Ovary (tissue), 9 donors: Measurements from ENCODE around the gene TNFRSF1A. TPM values are rescaled to one million over a fixed set of nuclear protein-coding genes. Genes with fewer than 3 reads are reported as not detected.

Experiments used
- DNase-seq, 5 donors: peaks; one replicate each; pipeline ENCODE4 v3.0.0-alpha.2; 2019 to 2020
- H3K27ac ChIP-seq, 2 donors: fragments of 200-600 bp; one replicate each; pipeline versions ENCODE4 v1.5.1 to v1.8.0; 2019 to 2022
- H3K27me3 ChIP-seq: fragments of 200-600 bp; one replicate; pipeline ENCODE4 v1.8.0; 2022
- H3K36me3 ChIP-seq: fragments of 200-600 bp; sonication (generic); one replicate; pipeline ENCODE4 v1.5.1; 2019
- H3K4me1 ChIP-seq: one replicate; pipeline ENCODE4 v1.8.1; 2013; ENCODE audit warnings: mild to moderate bottlenecking, moderate library complexity; ENCODE audit not compliant: insufficient read depth
- H3K4me3 ChIP-seq: fragments of 200-600 bp; sonication (generic); one replicate; pipeline ENCODE4 v1.5.1; 2017
- H3K9me3 ChIP-seq, 2 donors: fragments of 200-600 bp in 1 of 2; sonication (generic) in 1 of 2; one replicate each; pipeline versions ENCODE4 v1.5.1 to v1.8.1; 2013 to 2019; ENCODE audit warnings: mild to moderate bottlenecking in 1 of 2, moderate library complexity in 1 of 2
- EP300 ChIP-seq: sonication (generic); formaldehyde crosslinking; IDR thresholded peaks from one replicate; pipeline ENCODE4 v1.6.1; 2017; ENCODE audit warnings: antibody characterized with exemption
- POLR2A ChIP-seq: fragments of 450-650 bp; IDR thresholded peaks from one replicate; pipeline ENCODE4 v1.6.1; 2017; ENCODE audit warnings: antibody characterized with exemption, mild to moderate bottlenecking, moderate library complexity
- WGBS, 3 donors: extraction: QIAGEN DNeasy Blood & Tissue Kit in 1 of 3; methylation state at CpG; one replicate each; pipeline versions ENCODE4 v1.1.5 to v1.1.7; 2013 to 2017; 5-methylcytosine and 5-hydroxymethylcytosine counted together
- intact Hi-C, 4 donors: fragments of 100-400 bp; cut with DNase I; formaldehyde crosslinking; loops; one replicate each; pipeline versions ENCODE4 v1.11.0 to v1.15.1; 2022 to 2023
- polyA plus RNA-seq, 2 donors: library from polyadenylated mRNA; stranded (reverse); fragments of 200-250 nt in 1 of 2; fragments of 350-450 nt in 1 of 2; fragmentation: Illumina TruSeq in 1 of 2; extraction: RNeasy Lipid Tissue Mini Kit (QIAGEN cat#74804) in 1 of 2; gene quantifications; one replicate each; pipeline ENCODE4 v1.2.3, GENCODE V29; 2013 to 2014
- total RNA-seq, 7 donors: library from RNA; depleted of rRNA in 2 of 7; stranded (reverse); fragments of >200 nt in 2 of 7; fragmentation: NEBNext Ultra II Directional in 3 of 7; extraction: Animal tissue kit (Norgen Biotek cat#: 25700) in 3 of 7; gene quantifications; one replicate each; pipeline versions ENCODE4 v1.1.0 to v1.2.4, GENCODE V29; 2016 to 2023
- TF ChIP-seq, protein P1 (sequence below), 3 donors: fragments of 450-650 bp in 2 of 3; fragments of 200-600 bp in 1 of 3; IDR thresholded peaks; one replicate each; pipeline versions ENCODE4 v1.5.1 to v1.8.0; 2016 to 2022; ENCODE audit warnings: antibody characterized with exemption in 3 of 3, mild to moderate bottlenecking in 1 of 3
- donor health status: DM: no; HTN: no; CAD: no; lungs with moderate emphysema.
- donor health status: DM: no; HTN: no; CAD: no.
- donor health status: Bipolar disorder and iron deficiency.
- donor health status: DM: yes; HTN: yes; CAD: no.
- donor health status: DM: no; HTN: no; CAD: no.
- donor health status: DM: yes; HTN: yes; CAD: no.

TNFRSF1A gene
- total and polyA plus RNA-seq, 9 donors, result 92.8 to 274 (median 179) TPM

- DNase-seq, result no peak
- Histone ChIP-seq H3K9me3 (no peaks in the 10 kb centered on the region), H3K27me3 (no peaks in the 10 kb centered on the region), H3K4me1 (peaks cover 7% of the 10 kb centered on the region), H3K36me3 (no peaks in the 10 kb centered on the region), H3K27ac (no peak overlapping the region), H3K4me3 (no peak overlapping the region)
- WGBS, 3 donors, result 85 to 89% (median 89%) methylated on average over 4 of the region's 4 CpGs
- TF ChIP-seq POLR2A, result no peak
- TF ChIP-seq, protein P1, sequence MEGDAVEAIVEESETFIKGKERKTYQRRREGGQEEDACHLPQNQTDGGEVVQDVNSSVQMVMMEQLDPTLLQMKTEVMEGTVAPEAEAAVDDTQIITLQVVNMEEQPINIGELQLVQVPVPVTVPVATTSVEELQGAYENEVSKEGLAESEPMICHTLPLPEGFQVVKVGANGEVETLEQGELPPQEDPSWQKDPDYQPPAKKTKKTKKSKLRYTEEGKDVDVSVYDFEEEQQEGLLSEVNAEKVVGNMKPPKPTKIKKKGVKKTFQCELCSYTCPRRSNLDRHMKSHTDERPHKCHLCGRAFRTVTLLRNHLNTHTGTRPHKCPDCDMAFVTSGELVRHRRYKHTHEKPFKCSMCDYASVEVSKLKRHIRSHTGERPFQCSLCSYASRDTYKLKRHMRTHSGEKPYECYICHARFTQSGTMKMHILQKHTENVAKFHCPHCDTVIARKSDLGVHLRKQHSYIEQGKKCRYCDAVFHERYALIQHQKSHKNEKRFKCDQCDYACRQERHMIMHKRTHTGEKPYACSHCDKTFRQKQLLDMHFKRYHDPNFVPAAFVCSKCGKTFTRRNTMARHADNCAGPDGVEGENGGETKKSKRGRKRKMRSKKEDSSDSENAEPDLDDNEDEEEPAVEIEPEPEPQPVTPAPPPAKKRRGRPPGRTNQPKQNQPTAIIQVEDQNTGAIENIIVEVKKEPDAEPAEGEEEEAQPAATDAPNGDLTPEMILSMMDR (IDR thresholded peaks at IDR 0.05), result no peak
- TF ChIP-seq EP300, result no peak
- intact Hi-C loops, result loop anchor here in 1 of 4 donors (5.0 kb wide), 1 partner anchor 573 kb away; no protein-coding TSS in a partner anchor
Observed at GRCh38 chr12:6319446-6319845, 22.4 kb downstream of the TNFRSF1A start.

- intact Hi-C loops, result loop anchor here in 1 of 4 donors (5.0 kb wide), 1 partner anchor 574 kb away; no protein-coding TSS in a partner anchor
- DNase-seq, result no peak
- Histone ChIP-seq H3K36me3 (no peaks in the 10 kb centered on the region), H3K27me3 (no peaks in the 10 kb centered on the region), H3K27ac (no peak overlapping the region), H3K9me3 (no peaks in the 10 kb centered on the region), H3K4me3 (no peak overlapping the region), H3K4me1 (peaks cover under 1% of the 10 kb centered on the region)
- WGBS, 3 donors, result 59 to 79% (median 69%) methylated on average over 16 of the region's 16 CpGs
- no peak for TF ChIP-seq EP300
- no peak for TF ChIP-seq POLR2A
- TF ChIP-seq, protein P1 (IDR thresholded peaks at IDR 0.05), result no peak
Observed at GRCh38 chr12:6318440-6318879, 23.4 kb downstream of the TNFRSF1A start.

DNA sequence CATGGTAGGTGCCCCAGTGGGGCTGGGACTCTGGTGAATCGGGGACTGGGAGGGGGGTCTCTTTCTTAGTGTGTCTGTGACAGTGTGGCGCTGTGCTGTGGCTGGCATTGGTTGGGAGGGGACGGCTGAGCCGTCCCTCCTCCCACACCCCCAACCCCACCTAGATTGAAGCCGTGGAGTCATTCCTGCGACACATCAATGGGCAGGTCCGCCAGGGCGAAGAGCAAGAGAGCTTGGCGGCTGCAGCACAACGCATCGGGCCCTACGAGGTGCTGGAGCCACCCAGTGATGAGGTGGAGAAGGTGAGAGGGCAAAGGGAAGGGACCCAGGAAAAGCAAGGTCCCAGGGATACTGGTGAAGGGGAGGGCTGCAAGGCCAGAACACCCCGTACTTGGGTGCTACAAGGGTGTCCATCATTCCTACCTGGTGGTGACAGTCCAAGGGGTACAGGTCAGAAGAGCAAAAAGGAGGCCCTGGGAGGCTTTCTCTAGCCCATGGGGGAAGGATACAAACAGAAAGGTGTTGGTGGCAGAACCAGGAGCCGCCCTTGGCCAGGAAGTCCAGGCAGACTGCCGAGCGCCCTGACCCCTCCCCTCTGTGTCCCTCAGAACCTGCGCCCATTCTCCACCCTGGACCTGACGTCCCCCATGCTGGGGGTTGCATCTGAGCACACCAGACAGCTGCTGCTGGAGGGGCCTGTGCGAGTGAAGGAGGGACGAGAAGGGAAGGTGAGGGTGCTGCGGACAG is 24.0 kb downstream of the TNFRSF1A start:
- TF ChIP-seq POLR2A (no peak), EP300 (no peak)
- TF ChIP-seq, protein P1 (IDR thresholded peaks at IDR 0.05), result no peak
- 78 to 86% (median 81%) methylated on average over 21 of the region's 21 CpGs for WGBS, 3 donors
- no peaks in the 10 kb centered on the region for H3K9me3 ChIP-seq
- no peak overlapping the region for H3K4me3 ChIP-seq
- intact Hi-C loops, result loop anchor here in 1 of 4 donors (5.0 kb wide), 1 partner anchor 574 kb away; no protein-coding TSS in a partner anchor
- no peak overlapping the region for H3K27ac ChIP-seq
- no peak for DNase-seq
- no peaks in the 10 kb centered on the region for H3K4me1 ChIP-seq
- no peaks in the 10 kb centered on the region for H3K36me3 ChIP-seq
- no peaks in the 10 kb centered on the region for H3K27me3 ChIP-seq

GRCh38 chr12:6316921-6317692 is 24.8 kb downstream of the TNFRSF1A start:
- no peaks in the 10 kb centered on the region for H3K27me3 ChIP-seq
- no peaks in the 10 kb centered on the region for H3K4me1 ChIP-seq
- no peak for DNase-seq
- TF ChIP-seq EP300 (no peak), POLR2A (no peak)
- TF ChIP-seq, protein P1 (IDR thresholded peaks at IDR 0.05), result no peak
- 64 to 73% (median 72%) methylated on average over 21 of the region's 21 CpGs for whole genome bisulfite sequencing, 3 donors
- no peaks in the 10 kb centered on the region for H3K9me3 ChIP-seq
- no peak overlapping the region for H3K4me3 ChIP-seq
- intact Hi-C loops, result loop anchor here in 1 of 4 donors (5.0 kb wide), 1 partner anchor 575 kb away; no protein-coding TSS in a partner anchor
- no peak overlapping the region for H3K27ac ChIP-seq
- H3K36me3 ChIP-seq, result no peaks in the 10 kb centered on the region
